Measurements from ENCODE around the gene HAGH.

HAGH gene

GRCh38 chr16:1781758-1782407 lies 44.7 kb downstream of the HAGH start (continued):
- peak; percentile 97 for TF ChIP-seq ZNF335 (tag by site-specific recombination; conservative IDR thresholded peaks at IDR 0.05)
- no peak for TF ChIP-seq SALL2 (tag by site-specific recombination; IDR thresholded peaks at IDR 0.05; ENCODE audit: borderline replicate concordance)
- TF ChIP-seq ZNF530 (tag by site-specific recombination; IDR thresholded peaks at IDR 0.05; ENCODE audit: low read depth), result no peak
- TF ChIP-seq CTCF (tag by site-specific recombination; IDR thresholded peaks at IDR 0.05), result peak; percentile 63
- no peak for TF ChIP-seq ZNF621 (tag by site-specific recombination; IDR thresholded peaks at IDR 0.05)
- 0 out of 2 replicates have a peak, but pooled peaks have one; percentile 47 for TF ChIP-seq ZNF692 (tag by site-specific recombination; IDR thresholded peaks at IDR 0.05)
- no peak for TF ChIP-seq ZNF239 (tag by site-specific recombination; IDR thresholded peaks at IDR 0.05)
- peak; percentile 37 for TF ChIP-seq ZIC2 (tag by site-specific recombination; IDR thresholded peaks at IDR 0.05)
- TF ChIP-seq KLF7 (tag by site-specific recombination; IDR thresholded peaks at IDR 0.05; ENCODE audit: borderline replicate concordance), result 0 out of 2 replicates have a peak, but pooled peaks have one; percentile 42
- TF ChIP-seq ZBTB1 (tag by site-specific recombination; IDR thresholded peaks at IDR 0.05), result no peak; the same call in 1 of the 2 replicates
- TF ChIP-seq ZXDB (tag by site-specific recombination; IDR thresholded peaks at IDR 0.05), result peak; percentile 96
- no peak for TF ChIP-seq FEZF1 (tag by site-specific recombination; IDR thresholded peaks at IDR 0.05)
- TF ChIP-seq HOXD13 (CRISPR knock-in tag; IDR thresholded peaks at IDR 0.05; ENCODE audit: borderline replicate concordance), result no peak
- TF ChIP-seq PBX3 (CRISPR knock-in tag; IDR thresholded peaks at IDR 0.05), result no peak
- TF ChIP-seq KLF8 (tag by site-specific recombination; IDR thresholded peaks at IDR 0.05), result peak; percentile 84
- no peak for TF ChIP-seq AEBP2 (tag by site-specific recombination; IDR thresholded peaks at IDR 0.05; ENCODE audit: borderline replicate concordance)
- no peak for TF ChIP-seq ZNF416 (tag by site-specific recombination; IDR thresholded peaks at IDR 0.05)
- no peak for TF ChIP-seq ZNF529 (tag by site-specific recombination; IDR thresholded peaks at IDR 0.05; ENCODE audit: insufficient replicate concordance)
- TF ChIP-seq ZBTB44 (tag by site-specific recombination; IDR thresholded peaks at IDR 0.05), result 0 out of 2 replicates have a peak, but pooled peaks have one; percentile 17
- TF ChIP-seq ZNF426 (tag by site-specific recombination; IDR thresholded peaks at IDR 0.05), result no peak
- peak; percentile 61; the same call in 1 of the 2 replicates for TF ChIP-seq ZBTB48 (tag by site-specific recombination; IDR thresholded peaks at IDR 0.05)
- 0 out of 2 replicates have a peak, but pooled peaks have one; percentile 64 for TF ChIP-seq ZNF501 (tag by site-specific recombination; IDR thresholded peaks at IDR 0.05)
- no peak for TF ChIP-seq TCF7L2 (IDR thresholded peaks at IDR 0.05; ENCODE audit: borderline replicate concordance, low read depth, low read length)
- no peak for TF ChIP-seq ZSCAN18 (tag by site-specific recombination; IDR thresholded peaks at IDR 0.05)
- TF ChIP-seq GLIS2 (tag by site-specific recombination; IDR thresholded peaks at IDR 0.05), result peak; percentile 33; the same call in 1 of the 2 replicates
- no peak for TF ChIP-seq ZNF549 (tag by site-specific recombination; IDR thresholded peaks at IDR 0.05)
- peak; percentile 93 for TF ChIP-seq ZBTB26 (tag by site-specific recombination; optimal IDR thresholded peaks at IDR 0.05)
- no peak for TF ChIP-seq ZNF624 (tag by site-specific recombination; IDR thresholded peaks at IDR 0.05)
- TF ChIP-seq ZNF433 (tag by site-specific recombination; IDR thresholded peaks at IDR 0.05; ENCODE audit: low read depth), result no peak

Measured in HEK293 (cell line).